PC-9 (cell line): ENCODE results near the gene GDPD4. TPM values are rescaled to one million over a fixed set of nuclear protein-coding genes. Genes with fewer than 3 reads are reported as not detected.
"Not testable (repeated sequence)": the region's sequence is repeated elsewhere in the genome, so short reads cannot be mapped to it uniquely, and the experiment has no call there.

ENCODE experiments used
- BruUV-seq: library from RNA; stranded (reverse); fragments of 400-500 nt; replicated peaks from 2 replicates; lab custom pipeline; 2021; lab: Mats Ljungman, UMichigan
- CTCF ChIA-PET: fragments of 300-600 bp; sonication (Branson Sonifier 250); formaldehyde crosslinking; loops from one replicate; lab custom pipeline; 2022; ENCODE audit warnings: antibody characterized with exemption; lab: Charles Lee
- POLR2A ChIA-PET: fragments of 300-600 bp; sonication (Branson Sonifier 250); formaldehyde crosslinking; loops from one replicate; lab custom pipeline; 2022; ENCODE audit warnings: antibody characterized with exemption; ENCODE audit not compliant: unreplicated experiment; lab: Charles Lee
- DNase-seq, 2 experiments: peaks; one replicate each; pipeline versions ENCODE4 v3.0.0 to v3.0.0-alpha.2; 2015 to 2022; ENCODE audit warnings: mixed read lengths in 1 of 2
- H2AFZ ChIP-seq: fragments of 200-600 bp; sonication (generic); 2 replicates; pipeline ENCODE4 v1.8.1; 2017; ENCODE audit warnings: antibody characterized with exemption
- H3F3A ChIP-seq: fragments of 200-600 bp; sonication (generic); 2 replicates; pipeline ENCODE4 v1.8.1; 2017; ENCODE audit warnings: antibody characterized with exemption, mild to moderate bottlenecking, low read depth; ENCODE audit not compliant: insufficient read depth
- H3K27ac ChIP-seq: fragments of 200-600 bp; sonication (generic); 2 replicates; pipeline ENCODE4 v1.6.1; 2016; ENCODE audit warnings: mixed run types
- H3K27me3 ChIP-seq: fragments of 200-600 bp; sonication (generic); 2 replicates; pipeline ENCODE4 v1.6.1; 2016; ENCODE audit warnings: low read depth, mixed run types; ENCODE audit not compliant: insufficient read depth
- H3K36me3 ChIP-seq: fragments of 200-600 bp; sonication (generic); 2 replicates; pipeline ENCODE4 v1.6.1; 2016; ENCODE audit warnings: low read depth, mixed run types
- H3K4me1 ChIP-seq: fragments of 200-600 bp; sonication (generic); replicated peaks from 2 replicates; pipeline ENCODE4 v1.6.1; 2016; ENCODE audit warnings: mixed run types; ENCODE audit not compliant: insufficient read depth
- H3K4me2 ChIP-seq: fragments of 200-600 bp; sonication (generic); 2 replicates; pipeline ENCODE4 v1.6.1; 2017; ENCODE audit warnings: mixed run types
- H3K4me3 ChIP-seq: fragments of 200-600 bp; sonication (generic); 2 replicates; pipeline ENCODE4 v1.6.1; 2016; ENCODE audit warnings: mixed run types
- H3K79me2 ChIP-seq: fragments of 200-600 bp; sonication (generic); 2 replicates; pipeline ENCODE4 v1.6.1; 2017; ENCODE audit warnings: low read depth, mixed run types
- H3K9me2 ChIP-seq: fragments of 200-600 bp; sonication (generic); 2 replicates; pipeline ENCODE4 v1.8.1; 2017; ENCODE audit warnings: mild to moderate bottlenecking; ENCODE audit not compliant: insufficient read depth
- H3K9me3 ChIP-seq: fragments of 200-600 bp; sonication (generic); 2 replicates; pipeline ENCODE4 v1.8.1; 2016; ENCODE audit warnings: low read depth; ENCODE audit not compliant: insufficient read depth
- H4K20me1 ChIP-seq: fragments of 200-600 bp; sonication (generic); 2 replicates; pipeline ENCODE4 v1.8.1; 2017; ENCODE audit not compliant: insufficient read depth
- EZH2 ChIP-seq: fragments of 200-600 bp; sonication (generic); IDR thresholded peaks from 2 replicates; pipeline ENCODE4 v1.8.0; 2017; ENCODE audit warnings: antibody characterized with exemption, low read depth
- intact Hi-C: fragments of 100-400 bp; cut with micrococcal nuclease; formaldehyde crosslinking; loops from one replicate; pipeline ENCODE4 v1.10.0; 2022; ENCODE audit not compliant: unreplicated experiment
- total RNA-seq: library from RNA; stranded (reverse); gene quantifications from 2 replicates; pipeline ENCODE4 v1.2.3, GENCODE V29; 2021
- TF ChIP-seq, protein P1 (sequence below): fragments of 200-600 bp; sonication (generic); conservative IDR thresholded peaks from 2 replicates; pipeline ENCODE4 v1.6.1; 2017; ENCODE audit warnings: mixed run types, antibody characterized with exemption, mild to moderate bottlenecking, moderate library complexity

Gene GDPD4
- total RNA-seq, 1 experiment from 2014 or later: not detected

DNA sequence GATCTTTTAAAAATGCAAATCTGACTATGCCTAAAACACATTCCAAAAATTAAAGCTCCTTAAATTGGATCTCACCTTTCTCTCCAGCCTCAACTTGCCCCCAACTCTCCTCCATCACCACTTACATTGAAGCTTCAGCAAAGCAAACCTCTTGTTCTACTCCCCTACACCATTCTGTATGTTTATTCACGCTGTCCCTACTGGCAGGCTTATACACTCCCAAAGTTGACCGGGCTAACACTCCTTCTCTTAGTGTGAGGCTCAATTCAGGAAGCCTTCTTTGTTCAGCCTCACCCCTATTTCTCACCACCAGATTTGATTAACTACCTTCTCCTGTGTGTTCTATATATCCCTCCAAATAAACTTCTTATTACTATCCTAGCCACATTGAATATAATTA lies 1.8 kb upstream of the GDPD4 start:
- Histone ChIP-seq H3K79me2 (no peaks in the 10 kb centered on the region), H3F3A (peaks cover 24% of the 10 kb centered on the region), H3K27ac (no peak overlapping the region), H3K9me2 (no peaks in the 10 kb centered on the region), H3K4me2 (no peak overlapping the region), H4K20me1 (no peaks in the 10 kb centered on the region), H3K27me3 (no peaks in the 10 kb centered on the region), H3K4me3 (no peak overlapping the region), H2AFZ (no peak overlapping the region), H3K9me3 (peaks cover 13% of the 10 kb centered on the region), H3K4me1 (peaks cover 22% of the 10 kb centered on the region), H3K36me3 (no peaks in the 10 kb centered on the region)
- no peak for TF ChIP-seq EZH2
- TF ChIP-seq, protein P1, sequence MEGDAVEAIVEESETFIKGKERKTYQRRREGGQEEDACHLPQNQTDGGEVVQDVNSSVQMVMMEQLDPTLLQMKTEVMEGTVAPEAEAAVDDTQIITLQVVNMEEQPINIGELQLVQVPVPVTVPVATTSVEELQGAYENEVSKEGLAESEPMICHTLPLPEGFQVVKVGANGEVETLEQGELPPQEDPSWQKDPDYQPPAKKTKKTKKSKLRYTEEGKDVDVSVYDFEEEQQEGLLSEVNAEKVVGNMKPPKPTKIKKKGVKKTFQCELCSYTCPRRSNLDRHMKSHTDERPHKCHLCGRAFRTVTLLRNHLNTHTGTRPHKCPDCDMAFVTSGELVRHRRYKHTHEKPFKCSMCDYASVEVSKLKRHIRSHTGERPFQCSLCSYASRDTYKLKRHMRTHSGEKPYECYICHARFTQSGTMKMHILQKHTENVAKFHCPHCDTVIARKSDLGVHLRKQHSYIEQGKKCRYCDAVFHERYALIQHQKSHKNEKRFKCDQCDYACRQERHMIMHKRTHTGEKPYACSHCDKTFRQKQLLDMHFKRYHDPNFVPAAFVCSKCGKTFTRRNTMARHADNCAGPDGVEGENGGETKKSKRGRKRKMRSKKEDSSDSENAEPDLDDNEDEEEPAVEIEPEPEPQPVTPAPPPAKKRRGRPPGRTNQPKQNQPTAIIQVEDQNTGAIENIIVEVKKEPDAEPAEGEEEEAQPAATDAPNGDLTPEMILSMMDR: no peak
- BruUV-seq: no TSS peak
- intact Hi-C loops: no loop called here
- no peak for DNase-seq
- CTCF ChIA-PET: no interaction called here
- POLR2A ChIA-PET: no interaction called here

DNA sequence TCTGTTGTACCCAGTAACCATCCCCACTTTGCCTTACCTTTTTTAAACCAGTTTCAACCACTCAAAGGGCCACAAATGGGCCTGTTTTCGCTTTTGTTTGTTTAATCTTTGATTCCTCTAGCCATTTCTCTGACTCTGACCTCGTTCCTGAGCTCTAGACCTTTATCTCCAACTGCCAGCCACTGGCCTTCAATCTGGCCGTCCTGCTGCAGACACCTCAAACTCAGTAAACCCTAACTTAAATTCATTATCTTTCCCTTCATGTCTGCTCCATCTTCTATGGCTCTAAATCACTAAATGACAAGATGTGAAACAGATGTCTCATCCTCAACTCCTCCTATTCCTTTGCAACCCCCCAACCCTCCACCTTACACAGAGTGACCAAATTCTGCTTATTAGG lies 1.3 kb upstream of the GDPD4 start:
- POLR2A ChIA-PET: no interaction called here
- Histone ChIP-seq H4K20me1 (no peaks in the 10 kb centered on the region), H3K36me3 (no peaks in the 10 kb centered on the region), H3K9me2 (no peaks in the 10 kb centered on the region), H3K4me2 (no peak overlapping the region), H3K79me2 (no peaks in the 10 kb centered on the region), H3K9me3 (peaks cover 13% of the 10 kb centered on the region), H3K4me1 (peaks cover 27% of the 10 kb centered on the region), H2AFZ (no peak overlapping the region), H3K27me3 (no peaks in the 10 kb centered on the region), H3K27ac (no peak overlapping the region), H3K4me3 (no peak overlapping the region), H3F3A (peaks cover 28% of the 10 kb centered on the region)
- BruUV-seq: no TSS peak
- CTCF ChIA-PET: no interaction called here
- no peak for DNase-seq
- TF ChIP-seq, protein P1: no peak
- TF ChIP-seq EZH2: no peak
- intact Hi-C loops: no loop called here

DNA sequence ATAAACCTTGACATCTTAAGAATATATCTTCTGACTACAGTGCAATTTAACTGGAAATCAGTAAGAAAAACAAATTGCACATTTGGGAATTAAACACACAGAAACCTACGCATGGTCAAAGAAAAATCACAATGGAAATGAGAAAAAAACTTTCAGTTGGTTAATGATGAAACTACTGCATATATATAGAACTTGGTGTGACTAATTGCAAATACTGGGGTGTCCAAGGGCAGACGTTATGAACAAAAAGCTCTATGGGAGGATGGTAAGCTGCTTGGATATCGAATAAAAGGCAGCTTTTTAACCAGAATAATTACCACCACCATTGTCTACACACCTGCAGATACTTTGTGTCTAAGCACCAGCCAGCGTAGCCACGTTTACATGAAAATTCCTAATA lies 791 bp downstream of the GDPD4 start:
- BruUV-seq: TSS peak; percentile 96
- peaks cover 28% of the 10 kb centered on the region for H3F3A ChIP-seq
- ChIA-PET CTCF (no interaction called here), POLR2A (interaction anchor here (0.5 kb wide), 1 partner anchor 530 kb away, joined by 4 read pairs; no protein-coding TSS in a partner anchor)
- H3K4me2 ChIP-seq: 0 out of 2 replicates have a peak overlapping the region, but pooled peaks have one; percentile 18
- no peaks in the 10 kb centered on the region for H3K79me2 ChIP-seq
- H3K27ac ChIP-seq: peak overlapping the region; percentile 95
- H4K20me1 ChIP-seq: no peaks in the 10 kb centered on the region
- no peak overlapping the region for H2AFZ ChIP-seq
- no peak for DNase-seq
- no peaks in the 10 kb centered on the region for H3K36me3 ChIP-seq
- TF ChIP-seq, protein P1: no peak
- TF ChIP-seq EZH2: no peak
- H3K9me3 ChIP-seq: peaks cover 13% of the 10 kb centered on the region
- intact Hi-C loops: loop anchor here (1.0 kb wide), 1 partner anchor 105 kb away; no protein-coding TSS in a partner anchor
- no peaks in the 10 kb centered on the region for H3K9me2 ChIP-seq
- peaks cover 27% of the 10 kb centered on the region for H3K4me1 ChIP-seq
- 0 out of 2 replicates have a peak overlapping the region, but pooled peaks have one; percentile 1 for H3K4me3 ChIP-seq
- H3K27me3 ChIP-seq: no peaks in the 10 kb centered on the region

DNA sequence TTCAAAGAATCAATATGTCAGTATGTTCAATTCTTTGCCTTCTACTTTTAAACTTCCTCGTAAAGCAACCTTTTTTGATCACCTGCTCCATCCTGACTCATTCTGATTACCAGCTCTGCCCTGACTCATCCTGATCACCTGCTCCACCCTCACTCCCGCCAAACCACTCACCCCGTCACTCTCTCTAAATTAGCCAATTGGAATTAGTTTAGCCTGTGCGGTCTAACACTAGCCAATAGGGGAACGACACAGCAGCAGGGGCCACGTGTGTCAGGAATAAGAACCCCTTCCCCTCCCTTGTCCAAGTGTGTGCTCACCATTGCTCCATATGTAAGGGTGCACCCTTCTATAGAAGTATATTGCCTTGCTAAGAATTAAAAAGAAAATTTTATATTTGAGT lies 1.5 kb downstream of the GDPD4 start:
- Histone ChIP-seq H3K9me3 (peaks cover 13% of the 10 kb centered on the region), H3F3A (peaks cover 28% of the 10 kb centered on the region), H3K27ac (peak overlapping the region; percentile 95), H3K4me2 (peak overlapping the region; percentile 44), H3K4me1 (peaks cover 27% of the 10 kb centered on the region), H3K4me3 (0 out of 2 replicates have a peak overlapping the region, but pooled peaks have one; percentile 1)
- H3K36me3 ChIP-seq, H2AFZ ChIP-seq, H3K27me3 ChIP-seq, H3K79me2 ChIP-seq, BruUV-seq, H3K9me2 ChIP-seq, H4K20me1 ChIP-seq: not testable (repeated sequence)
- intact Hi-C loops: loop anchor here (1.0 kb wide), 1 partner anchor 105 kb away; no protein-coding TSS in a partner anchor
- ChIA-PET CTCF (interaction anchor here (1.0 kb wide), 1 partner anchor 105 kb away, joined by 4 read pairs; no protein-coding TSS in a partner anchor), POLR2A (interaction anchor here (0.6 to 0.9 kb wide), 2 partner anchors 12 to 18 kb away, joined by 5 to 10 read pairs; no protein-coding TSS in a partner anchor)
- peak; percentile 79 to 91 for DNase-seq
